DMS114 treated with DMSO at 0.1 percent for 48 hours (cell line): ENCODE data around the gene CHCHD10.
"Not testable (repeated sequence)": the region's sequence is repeated elsewhere in the genome, so short reads cannot be mapped to it uniquely, and the experiment has no call there.

Source experiments
- DNase-seq: peaks from one replicate; lab custom pipeline; 2025; ENCODE audit not compliant: unreplicated experiment; lab: John Stamatoyannopoulos, UW

CHCHD10 gene

GRCh38 chr22:23751441-23751996 is 16.3 kb downstream of the CHCHD10 start:
- no peak for DNase-seq

- DNase-seq = peak; percentile 44
Observed at GRCh38 chr22:23750714-23751440, 16.9 kb downstream of the CHCHD10 start, which contains the start of gene ZNF70. Gene ZNF70 (minus strand): TSS chr22:23751112. CDS start chr22:23745140, 5,972 bp downstream.

GRCh38 chr22:23750367-23750713 is 17.4 kb downstream of the CHCHD10 start:
- no peak for DNase-seq

GRCh38 chr22:23749841-23750301 is 17.9 kb downstream of the CHCHD10 start:
- DNase-seq = peak; percentile 18

- DNase-seq = no peak
Observed at GRCh38 chr22:23745791-23746190, 22.0 kb downstream of the CHCHD10 start.

GRCh38 chr22:23744485-23744884 is 23.3 kb downstream of the CHCHD10 start:
- no peak for DNase-seq

GRCh38 chr22:23744001-23744400 is 23.8 kb downstream of the CHCHD10 start:
- no peak for DNase-seq

GRCh38 chr22:23743303-23743705 is 24.5 kb downstream of the CHCHD10 start:
- no peak for DNase-seq

- no peak for DNase-seq
Observed at GRCh38 chr22:23742505-23743264, 25.1 kb downstream of the CHCHD10 start.

GRCh38 chr22:23737696-23738095 is 30.1 kb downstream of the CHCHD10 start:
- no peak for DNase-seq

GRCh38 chr22:23728108-23728507 is 39.7 kb downstream of the CHCHD10 start:
- DNase-seq = not testable (repeated sequence)

- DNase-seq = no peak
Observed at GRCh38 chr22:23722724-23723123, 45.0 kb downstream of the CHCHD10 start.

GRCh38 chr22:23722160-23722559 is 45.6 kb downstream of the CHCHD10 start:
- no peak for DNase-seq

GRCh38 chr22:23720855-23721254 is 46.9 kb downstream of the CHCHD10 start:
- no peak for DNase-seq

- DNase-seq = no peak
Observed at GRCh38 chr22:23718371-23719165, 49.2 kb downstream of the CHCHD10 start.

GRCh38 chr22:23716811-23717801 is 50.7 kb downstream of the CHCHD10 start:
- DNase-seq = peak; percentile 68
